B cell (primary cell): ENCODE measurements around the gene ANK3. TPM values are rescaled to one million over a fixed set of nuclear protein-coding genes. Genes with fewer than 3 reads are reported as not detected.

ENCODE experiments used
- ATAC-seq: fragments of 200-7000 bp; cut with Tn5 transposase; one replicate; pipeline ENCODE4 v1.10.0; 2021; ENCODE audit warnings: low read depth, mild to moderate bottlenecking, moderate number of reproducible peaks, moderate library complexity
- CTCF ChIA-PET: fragments of 350-600 bp; sonication (Branson Sonifier 250); formaldehyde crosslinking; loops from one replicate; lab custom pipeline; 2021; ENCODE audit warnings: antibody characterized with exemption, inconsistent platforms; lab: Charles Lee
- POLR2A ChIA-PET: fragments of 350-600 bp; sonication (Branson Sonifier 250); formaldehyde crosslinking; loops from one replicate; lab custom pipeline; 2021; ENCODE audit warnings: antibody characterized with exemption; lab: Charles Lee
- DNase-seq: peaks from one replicate; pipeline ENCODE4 v3.0.0; 2013
- H2AFZ ChIP-seq: 2 replicates; pipeline ENCODE4 v1.6.1; 2012; ENCODE audit warnings: mild to moderate bottlenecking, low read depth, low read length; ENCODE audit not compliant: insufficient read depth, poor library complexity, severe bottlenecking
- H3K27ac ChIP-seq, 2 donors: 1 replicate in 1 of 2; 2 replicates in 1 of 2; pipeline ENCODE4 v1.5.1; 2012 to 2013; ENCODE audit warnings: low read length in 2 of 2, mild to moderate bottlenecking in 2 of 2, moderate library complexity in 1 of 2
- H3K27me3 ChIP-seq, 4 experiments: fragments of 200-600 bp in 1 of 4; sonication (generic) in 1 of 4; replicated peaks in 1 of 4; 1 replicate in 2 of 4; 2 replicates in 2 of 4; pipeline versions ENCODE4 v1.6.1 to v1.7.0; 2013 to 2016; ENCODE audit warnings: low read length in 3 of 4, mild to moderate bottlenecking in 2 of 4, mixed read lengths in 1 of 4, moderate library complexity in 1 of 4; ENCODE audit not compliant: insufficient read depth in 4 of 4, control insufficient read depth in 3 of 4; ENCODE audit errors: control extremely low read depth in 1 of 4
- H3K36me3 ChIP-seq, 2 experiments: replicated peaks in 1 of 2; 1 replicate in 1 of 2; 2 replicates in 1 of 2; pipeline versions ENCODE4 v1.6.1 to v1.7.1; 2013; ENCODE audit warnings: low read length in 1 of 2; ENCODE audit not compliant: insufficient read depth in 2 of 2, control insufficient read depth in 1 of 2; ENCODE audit errors: control extremely low read depth in 1 of 2, extremely low read depth in 1 of 2
- H3K4me1 ChIP-seq, 2 donors: fragments of 200-600 bp in 1 of 2; sonication (generic) in 1 of 2; 1 replicate in 1 of 2; 2 replicates in 1 of 2; pipeline versions ENCODE4 v1.5.1 to v1.6.1; 2013 to 2017; ENCODE audit warnings: low read length in 2 of 2; ENCODE audit not compliant: control insufficient read depth in 2 of 2, insufficient read depth in 2 of 2
- H3K4me2 ChIP-seq: replicated peaks from 2 replicates; pipeline ENCODE3; 2012; ENCODE audit warnings: mild to moderate bottlenecking, low read depth, low read length; ENCODE audit not compliant: poor library complexity, severe bottlenecking
- H3K4me3 ChIP-seq, 5 experiments: fragments of 200-600 bp in 1 of 5; sonication (generic) in 1 of 5; 1 replicate in 3 of 5; 2 replicates in 2 of 5; pipeline versions ENCODE4 v1.5.1 to v1.7.0; 2011 to 2016; ENCODE audit warnings: low read length in 4 of 5, mild to moderate bottlenecking in 4 of 5, low read depth in 2 of 5, control low read depth in 1 of 5, moderate library complexity in 1 of 5; ENCODE audit not compliant: insufficient read depth in 1 of 5; ENCODE audit errors: control extremely low read depth in 1 of 5, extremely low read depth in 1 of 5
- H3K79me2 ChIP-seq: fragments of 200-600 bp; sonication (generic); one replicate; pipeline ENCODE4 v1.6.0; 2016; ENCODE audit warnings: low read length; ENCODE audit not compliant: control insufficient read depth, insufficient read depth
- H3K9ac ChIP-seq: fragments of 200-600 bp; sonication (generic); 2 replicates; pipeline ENCODE4 v1.6.1; 2017; ENCODE audit warnings: mild to moderate bottlenecking, low read length, moderate library complexity
- H3K9me3 ChIP-seq, 3 donors: one replicate each; pipeline versions ENCODE4 v1.6.1 to v1.7.1; 2013; ENCODE audit warnings: low read length in 2 of 3; ENCODE audit not compliant: control insufficient read depth in 2 of 3, insufficient read depth in 1 of 3; ENCODE audit errors: control extremely low read depth in 1 of 3
- H4K20me1 ChIP-seq: 2 replicates; pipeline ENCODE4 v1.6.0; 2012; ENCODE audit warnings: mild to moderate bottlenecking, low read length; ENCODE audit not compliant: insufficient read depth, control insufficient read depth, poor library complexity, severe bottlenecking
- H3K27ac Mint-ChIP-seq: one replicate; pipeline ENCODE4 v1.8.0; 2021; ENCODE audit warnings: mixed read lengths
- H3K27me3 Mint-ChIP-seq: one replicate; pipeline ENCODE4 v1.8.0; 2021; ENCODE audit warnings: mixed read lengths
- H3K4me1 Mint-ChIP-seq: one replicate; pipeline ENCODE4 v1.8.0; 2021; ENCODE audit warnings: mixed read lengths
- H3K4me3 Mint-ChIP-seq: one replicate; pipeline ENCODE4 v1.8.0; 2021; ENCODE audit warnings: mixed read lengths
- H3K9me3 Mint-ChIP-seq: one replicate; pipeline ENCODE4 v1.8.0; 2022; ENCODE audit warnings: mixed read lengths; ENCODE audit not compliant: insufficient read depth
- CTCF ChIP-seq: fragments of 200-600 bp; IDR thresholded peaks from one replicate; pipeline ENCODE4 v1.8.0; 2022; ENCODE audit warnings: antibody characterized with exemption, mild to moderate bottlenecking
- EZH2 ChIP-seq: IDR thresholded peaks from 2 replicates; pipeline ENCODE4 v1.6.1; 2012; ENCODE audit warnings: borderline replicate concordance, low read depth, mild to moderate bottlenecking, moderate library complexity, low read length; ENCODE audit not compliant: insufficient read depth, poor library complexity, severe bottlenecking
- WGBS: methylation state at CpG from one replicate; pipeline ENCODE4 v1.1.5; 2013; ENCODE audit warnings: missing lambda C conversion rate; ENCODE audit not compliant: insufficient coverage; 5-methylcytosine and 5-hydroxymethylcytosine counted together
- intact Hi-C: fragments of 100-400 bp; cut with micrococcal nuclease; formaldehyde crosslinking; loops from one replicate; pipeline ENCODE4 v1.10.0; 2022
- polyA plus RNA-seq: library from polyadenylated mRNA; depleted of rRNA; stranded (reverse); fragments of >200 nt; gene quantifications from 2 replicates; pipeline ENCODE4 v1.2.3, GENCODE V29; 2012
- total RNA-seq, 2 donors: library from RNA; stranded (reverse); fragments of 120-200 nt in 1 of 2; gene quantifications; 1 replicate in 1 of 2; 2 replicates in 1 of 2; pipeline versions ENCODE4 v1.2.3 to v1.2.4, GENCODE V29; 2013 to 2022

Gene ANK3
- total and polyA plus RNA-seq, 2 donors (not counting 1 experiment from before 2014, with no cell fraction given): 4.9 to 21.6 TPM

GRCh38 chr10:60372436-60372835 is 17.2 kb downstream of the ANK3 start:
- peaks cover 7% of the 10 kb centered on the region for H3K27me3 Mint-ChIP-seq
- H3K27ac ChIP-seq: no peak overlapping the region
- ChIA-PET POLR2A (no interaction called here), CTCF (no interaction called here)
- no peak for TF ChIP-seq CTCF
- no peak overlapping the region for H3K9ac ChIP-seq
- WGBS: no CpG with 5 or more reads among the region's 4 CpGs
- no peaks in the 10 kb centered on the region for H4K20me1 ChIP-seq
- no peak overlapping the region for H3K4me3 Mint-ChIP-seq
- peaks cover 0 to 2% of the 10 kb centered on the region in 2 donors for H3K4me1 ChIP-seq
- H3K79me2 ChIP-seq: no peaks in the 10 kb centered on the region
- no peaks in the 10 kb centered on the region for H3K9me3 Mint-ChIP-seq
- no peak overlapping the region for H2AFZ ChIP-seq
- ATAC-seq: no peak
- H3K9me3 ChIP-seq: no peaks in the 10 kb centered on the region
- no peaks in the 10 kb centered on the region for H3K4me1 Mint-ChIP-seq
- DNase-seq: no peak
- no peak overlapping the region for H3K4me2 ChIP-seq
- intact Hi-C loops: no loop called here
- H3K27ac Mint-ChIP-seq: no peak overlapping the region
- H3K4me3 ChIP-seq: no peak overlapping the region
- H3K27me3 ChIP-seq: no peaks in the 10 kb centered on the region
- no peaks in the 10 kb centered on the region for H3K36me3 ChIP-seq

GRCh38 chr10:60369547-60369930 is 20.1 kb downstream of the ANK3 start:
- no peak for ATAC-seq
- TF ChIP-seq CTCF: no peak
- TF ChIP-seq EZH2: no peak
- H3K36me3 ChIP-seq: no peaks in the 10 kb centered on the region
- no peak overlapping the region for H3K4me3 Mint-ChIP-seq
- no peak overlapping the region for H3K27ac Mint-ChIP-seq
- no peaks in the 10 kb centered on the region for H3K9me3 Mint-ChIP-seq
- H3K4me1 Mint-ChIP-seq: no peaks in the 10 kb centered on the region
- no peak overlapping the region for H2AFZ ChIP-seq
- intact Hi-C loops: no loop called here
- no peaks in the 10 kb centered on the region for H3K79me2 ChIP-seq
- DNase-seq: no peak
- H3K27ac ChIP-seq: no peak overlapping the region
- peaks cover 7% of the 10 kb centered on the region for H3K27me3 Mint-ChIP-seq
- ChIA-PET CTCF (no interaction called here), POLR2A (no interaction called here)
- no peaks in the 10 kb centered on the region for H3K9me3 ChIP-seq
- no peak overlapping the region for H3K4me2 ChIP-seq
- no peaks in the 10 kb centered on the region for H4K20me1 ChIP-seq
- H3K27me3 ChIP-seq: no peaks in the 10 kb centered on the region
- H3K9ac ChIP-seq: no peak overlapping the region
- WGBS: no CpG with 5 or more reads among the region's 2 CpGs
- H3K4me1 ChIP-seq: no peaks in the 10 kb centered on the region
- H3K4me3 ChIP-seq: no peak overlapping the region
